ENCODE results near the gene COPZ2. TPM values are rescaled to one million over a fixed set of nuclear protein-coding genes. Genes with fewer than 3 reads are reported as not detected.
"Not testable (repeated sequence)": the region's sequence is repeated elsewhere in the genome, so short reads cannot be mapped to it uniquely, and the experiment has no call there.

The COPZ2 gene
- total RNA-seq, 1 donor from 2014 or later, result not detected

- DNase-seq (ENCODE audit: low spot score), result no peak
- Mint-ChIP-seq H3K27me3 (ENCODE audit: unreplicated experiment) (no peaks in the 10 kb centered on the region), H3K4me1 (ENCODE audit: unreplicated experiment) (no peaks in the 10 kb centered on the region), H3K9me3 (ENCODE audit: unreplicated experiment) (no peaks in the 10 kb centered on the region), H3K36me3 (ENCODE audit: low read depth, unreplicated experiment) (peaks cover 14% of the 10 kb centered on the region), H3K27ac (ENCODE audit: unreplicated experiment) (no peak overlapping the region), H3K4me3 (ENCODE audit: unreplicated experiment) (no peak overlapping the region)
- no peak for TF ChIP-seq CTCF (IDR thresholded peaks at IDR 0.05; ENCODE audit: unreplicated experiment)
Observed at GRCh38 chr17:48071654-48072053, 34.1 kb upstream of the COPZ2 start.

GRCh38 chr17:48070195-48070594, 32.6 kb upstream of the COPZ2 start:
- DNase-seq (ENCODE audit: low spot score), result no peak
- H3K9me3 Mint-ChIP-seq (ENCODE audit: unreplicated experiment), result no peaks in the 10 kb centered on the region
- no peak overlapping the region for H3K4me3 Mint-ChIP-seq (ENCODE audit: unreplicated experiment)
- H3K36me3 Mint-ChIP-seq (ENCODE audit: low read depth, unreplicated experiment), result peaks cover 15% of the 10 kb centered on the region
- H3K27me3 Mint-ChIP-seq (ENCODE audit: unreplicated experiment), result no peaks in the 10 kb centered on the region
- H3K4me1 Mint-ChIP-seq (ENCODE audit: unreplicated experiment), result no peaks in the 10 kb centered on the region
- no peak for TF ChIP-seq CTCF (IDR thresholded peaks at IDR 0.05; ENCODE audit: unreplicated experiment)
- H3K27ac Mint-ChIP-seq (ENCODE audit: unreplicated experiment), result no peak overlapping the region

- H3K36me3 Mint-ChIP-seq (ENCODE audit: low read depth, unreplicated experiment), result peaks cover 17% of the 10 kb centered on the region
- peak; percentile 42 for DNase-seq (ENCODE audit: low spot score)
Observed at GRCh38 chr17:48068491-48068961, 30.9 kb upstream of the COPZ2 start.

GRCh38 chr17:48067808-48068207, 30.2 kb upstream of the COPZ2 start:
- H3K27ac Mint-ChIP-seq (ENCODE audit: unreplicated experiment); H3K4me1 Mint-ChIP-seq (ENCODE audit: unreplicated experiment); H3K27me3 Mint-ChIP-seq (ENCODE audit: unreplicated experiment); H3K9me3 Mint-ChIP-seq (ENCODE audit: unreplicated experiment); H3K4me3 Mint-ChIP-seq (ENCODE audit: unreplicated experiment); DNase-seq (ENCODE audit: low spot score): not testable (repeated sequence)
- peaks cover 13% of the 10 kb centered on the region for H3K36me3 Mint-ChIP-seq (ENCODE audit: low read depth, unreplicated experiment)

More at GRCh38 chr17:48068491-48068961, 30.9 kb upstream of the COPZ2 start:
- H3K27ac Mint-ChIP-seq (ENCODE audit: unreplicated experiment), result peak overlapping the region; percentile 11
- H3K4me3 Mint-ChIP-seq (ENCODE audit: unreplicated experiment), result no peak overlapping the region
- no peaks in the 10 kb centered on the region for H3K9me3 Mint-ChIP-seq (ENCODE audit: unreplicated experiment)
- H3K27me3 Mint-ChIP-seq (ENCODE audit: unreplicated experiment), result no peaks in the 10 kb centered on the region
- H3K4me1 Mint-ChIP-seq (ENCODE audit: unreplicated experiment), result no peaks in the 10 kb centered on the region
- peak; percentile 71 for TF ChIP-seq CTCF (IDR thresholded peaks at IDR 0.05; ENCODE audit: unreplicated experiment)

- H3K27me3 Mint-ChIP-seq (ENCODE audit: unreplicated experiment), result no peaks in the 10 kb centered on the region
- H3K4me1 Mint-ChIP-seq (ENCODE audit: unreplicated experiment), result no peaks in the 10 kb centered on the region
- no peaks in the 10 kb centered on the region for H3K9me3 Mint-ChIP-seq (ENCODE audit: unreplicated experiment)
- H3K4me3 Mint-ChIP-seq (ENCODE audit: unreplicated experiment), result no peak overlapping the region
- TF ChIP-seq CTCF (IDR thresholded peaks at IDR 0.05; ENCODE audit: unreplicated experiment), result no peak
- H3K36me3 Mint-ChIP-seq (ENCODE audit: low read depth, unreplicated experiment), result peaks cover 17% of the 10 kb centered on the region
- no peak overlapping the region for H3K27ac Mint-ChIP-seq (ENCODE audit: unreplicated experiment)
- no peak for DNase-seq (ENCODE audit: low spot score)
Observed at GRCh38 chr17:48067245-48067644, 29.6 kb upstream of the COPZ2 start.
